Mammary epithelial cell (primary cell): Measurements from ENCODE around the gene AQP6.

Experiments used
- CTCF ChIP-seq, 2 donors: IDR thresholded peaks in 1 of 2; conservative IDR thresholded peaks in 1 of 2; 2 replicates each; pipeline ENCODE4 v1.5.1; 2011 to 2012; ENCODE audit warnings: inconsistent platforms in 2 of 2, low read length in 2 of 2, mild to moderate bottlenecking in 2 of 2, control low read depth in 1 of 2, low read depth in 1 of 2; ENCODE audit not compliant: insufficient read depth in 1 of 2; ENCODE audit errors: extremely low read depth in 1 of 2
- EZH2 ChIP-seq: IDR thresholded peaks from 2 replicates; pipeline ENCODE4 v1.6.1; 2012; ENCODE audit warnings: low read length, inconsistent platforms, borderline replicate concordance

DNA sequence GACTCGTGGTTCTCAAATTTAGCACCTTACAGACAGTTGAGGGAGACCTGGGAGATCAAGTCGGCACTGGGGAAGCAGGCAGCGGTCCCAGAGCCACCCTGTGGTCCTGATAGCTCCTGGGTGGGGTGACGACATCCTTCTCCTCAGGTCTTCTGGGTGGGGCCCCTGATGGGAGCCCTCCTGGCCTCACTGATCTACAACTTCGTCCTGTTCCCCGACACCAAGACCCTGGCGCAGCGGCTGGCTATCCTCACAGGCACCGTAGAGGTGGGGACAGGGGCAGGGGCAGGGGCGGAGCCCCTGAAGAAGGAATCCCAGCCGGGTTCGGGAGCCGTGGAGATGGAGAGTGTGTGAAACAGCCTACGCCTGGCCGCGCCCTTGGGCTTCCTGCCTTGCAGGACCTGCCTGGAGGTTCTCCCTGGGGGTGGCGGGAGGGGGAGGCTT lies 2.6 kb downstream of the AQP6 start:
- TF ChIP-seq CTCF (conservative IDR thresholded peaks at IDR 0.05 in 1 of 2, IDR thresholded peaks at IDR 0.05 in 1 of 2; ENCODE audit: extremely low read depth in 1 of 2, insufficient read depth in 1 of 2, low read depth in 1 of 2, low read length in 2 of 2): no peak
- no peak for TF ChIP-seq EZH2
